Activated T-cell treated with anti-CD3 and anti-CD28 coated beads, Interleukin-2, amount 50 U/mL, for 48 hours (primary cell): ENCODE measurements around the gene ARHGEF5.
"Not testable (repeated sequence)": the region's sequence is repeated elsewhere in the genome, so short reads cannot be mapped to it uniquely, and the experiment has no call there.

Experiments
- DNase-seq, 2 experiments: peaks; one replicate each; pipeline ENCODE4 v3.0.0-alpha.2; 2020

The ARHGEF5 gene

DNA sequence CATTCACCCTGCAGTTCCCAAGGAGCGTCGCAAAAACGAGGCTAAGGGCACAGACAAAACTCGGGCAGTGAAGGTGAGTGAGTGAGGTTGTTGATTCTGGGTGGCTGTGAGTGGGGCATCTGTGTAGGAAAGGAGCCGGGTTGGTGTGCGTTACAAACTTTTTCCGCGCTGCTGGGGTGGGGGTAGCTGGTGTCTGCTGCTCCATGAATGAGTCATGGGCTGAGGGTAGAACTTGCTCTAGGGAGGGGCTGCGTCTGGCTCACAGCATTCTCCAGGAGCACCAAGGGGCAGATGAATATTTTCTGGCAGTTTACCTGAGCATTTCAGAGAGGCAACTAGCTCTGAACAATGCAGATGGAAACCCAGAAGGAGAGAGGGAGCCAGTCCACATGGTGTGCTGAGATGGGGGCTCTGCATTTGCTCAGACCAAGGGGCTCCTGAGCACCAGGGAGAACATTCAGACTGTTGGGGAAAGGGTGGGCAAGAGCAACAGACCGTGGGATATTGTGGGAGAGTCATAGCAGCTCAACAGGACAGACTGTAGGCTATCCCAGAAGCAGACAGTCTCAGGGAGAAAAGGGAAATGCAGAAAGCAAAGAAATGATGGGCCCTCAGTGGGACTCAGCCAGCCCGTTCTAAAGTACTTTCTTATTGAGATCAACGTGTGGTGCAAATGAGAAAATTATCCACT lies 29.5 kb downstream of the ARHGEF5 start:
- DNase-seq, result peak; percentile 48 to 60

DNA sequence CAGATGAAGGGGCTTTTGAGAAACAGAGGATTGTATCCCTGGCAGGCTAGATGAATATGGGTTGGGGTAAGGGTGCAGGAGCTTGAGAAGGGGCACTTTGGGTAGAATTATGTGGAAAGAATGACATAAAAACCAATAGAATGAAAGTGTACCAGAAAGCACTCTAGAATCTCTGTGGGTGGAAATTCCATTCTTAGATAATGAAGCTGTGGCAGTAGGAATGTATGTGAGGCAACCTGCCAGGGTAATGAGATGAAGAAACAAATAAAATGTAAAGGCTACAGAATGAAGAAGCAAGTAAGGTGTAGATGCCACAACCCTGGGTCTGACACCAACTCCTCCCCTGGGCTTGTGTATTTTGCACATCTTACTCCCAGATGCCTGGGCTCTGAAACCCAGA lies 31.5 kb downstream of the ARHGEF5 start:
- no peak for DNase-seq

DNA sequence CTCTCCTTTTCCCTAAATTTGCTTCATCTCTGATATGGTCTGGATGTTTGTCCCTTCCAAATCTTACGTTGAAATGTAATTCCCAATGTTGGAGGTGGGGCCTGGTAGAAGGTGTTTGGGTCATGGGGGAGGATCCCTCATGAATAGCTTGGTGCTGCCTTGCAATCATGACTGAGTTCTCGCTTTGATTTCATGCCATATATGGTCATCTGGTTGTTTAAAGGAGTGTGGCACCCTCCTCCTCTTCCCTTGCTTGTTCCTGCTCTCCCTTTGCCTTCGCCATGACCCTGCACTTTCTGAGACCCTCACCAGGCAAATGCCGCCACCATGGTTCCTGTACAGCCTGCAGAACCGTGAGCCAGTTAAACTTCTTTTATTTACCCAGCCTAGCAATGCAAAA lies 33.7 kb downstream of the ARHGEF5 start:
- peak in 1 of 2 experiments; percentile 2 for DNase-seq

DNA sequence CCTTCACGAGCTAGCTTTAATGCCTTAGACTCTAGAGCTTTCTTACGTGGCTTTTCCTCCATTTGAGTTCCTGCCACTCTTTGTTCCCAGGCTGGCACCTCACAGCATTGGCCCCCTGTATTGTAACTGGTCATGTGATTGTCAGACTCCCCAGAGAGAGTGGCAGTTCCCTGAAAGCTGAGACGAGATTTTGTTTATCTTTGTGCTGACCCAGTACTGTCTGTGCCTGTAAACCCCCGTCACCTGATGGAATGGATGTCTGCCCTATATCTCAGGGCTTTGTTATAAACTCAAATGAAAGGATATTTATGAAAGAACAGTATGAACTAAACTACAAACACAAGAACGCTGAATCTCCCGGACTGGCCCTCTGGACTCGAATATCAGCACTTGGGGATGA lies 35.3 kb downstream of the ARHGEF5 start:
- no peak for DNase-seq

DNA sequence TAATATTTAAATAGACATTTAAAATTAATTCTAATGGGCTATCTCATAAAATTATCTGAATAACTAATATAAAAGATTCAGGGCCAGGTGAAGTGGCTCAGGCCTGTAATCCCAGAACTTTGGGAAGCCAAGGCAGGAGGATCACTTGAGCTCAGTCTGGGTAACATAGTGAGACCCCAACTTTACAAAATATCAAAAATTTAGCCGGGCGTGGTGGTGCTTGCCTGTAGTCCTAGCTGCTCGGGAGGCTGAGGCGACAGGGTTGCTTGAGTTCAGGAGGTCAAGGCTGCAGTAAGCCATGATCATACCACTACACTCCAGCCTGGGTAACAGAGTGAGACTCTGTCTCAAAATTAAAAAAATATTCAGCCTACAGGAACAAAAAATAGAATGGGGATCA lies 35.8 kb downstream of the ARHGEF5 start:
- no peak for DNase-seq

DNA sequence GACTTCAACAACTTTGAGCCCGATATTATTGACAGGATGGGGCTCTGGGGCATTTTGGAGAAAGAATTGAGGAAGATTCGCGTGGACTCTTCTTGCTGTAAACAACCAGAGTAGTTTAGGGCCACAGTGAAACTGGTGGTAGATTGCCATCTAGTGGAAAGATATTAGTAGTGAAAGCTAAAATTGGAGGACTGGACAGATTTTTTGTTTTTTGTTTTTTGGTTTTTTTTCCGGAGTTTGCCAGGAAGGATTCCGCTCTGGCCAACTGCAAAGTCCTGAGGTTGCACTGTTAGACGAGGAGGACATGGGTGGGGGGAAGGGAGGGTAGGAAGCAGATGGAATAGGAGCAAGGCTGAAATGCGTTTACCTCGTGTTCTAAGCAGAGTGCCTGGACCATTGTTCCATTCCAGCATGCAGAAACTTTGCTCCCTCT lies 36.6 kb downstream of the ARHGEF5 start:
- no peak for DNase-seq

DNA sequence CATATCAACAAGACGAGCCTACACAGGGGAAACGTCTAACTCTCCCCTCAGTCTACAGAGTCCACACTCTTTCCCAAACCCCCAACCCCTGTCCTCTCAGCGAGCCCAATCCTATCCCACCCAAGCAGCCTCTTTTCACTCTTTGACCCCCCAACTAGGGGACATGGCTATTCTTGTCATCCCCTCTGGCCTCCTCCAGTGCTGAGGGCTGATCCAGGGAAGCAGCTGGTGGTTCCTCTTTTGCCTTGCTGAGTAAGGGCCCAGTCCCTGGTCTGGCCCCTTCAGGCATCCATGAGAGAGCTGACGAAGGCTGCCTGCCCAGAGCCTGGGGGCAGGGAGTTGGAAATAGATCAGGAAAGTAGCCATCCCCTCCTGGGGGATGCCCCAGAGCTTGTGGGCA lies 41.9 kb downstream of the ARHGEF5 start:
- no peak for DNase-seq

DNA sequence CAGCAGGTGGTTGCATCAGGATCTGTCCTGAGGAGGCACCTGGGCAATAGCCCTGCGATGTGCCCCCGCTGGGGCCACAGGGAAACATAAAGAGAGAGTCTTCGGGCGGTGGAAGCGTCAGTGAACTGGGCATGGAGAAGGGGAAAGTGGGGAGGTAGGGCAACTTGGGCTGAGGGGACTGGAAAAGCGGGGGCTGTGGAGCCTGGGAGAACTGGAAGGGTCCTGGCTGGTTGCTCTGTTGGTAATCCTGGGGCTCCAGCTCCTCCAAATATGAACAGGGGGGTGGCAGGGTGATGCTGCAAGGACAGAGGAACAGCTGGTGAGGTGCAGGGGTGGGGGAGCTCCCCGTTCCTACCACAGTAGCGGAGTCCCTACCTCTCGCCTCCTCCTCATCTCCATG lies 43.1 kb downstream of the ARHGEF5 start:
- DNase-seq, result no peak

DNA sequence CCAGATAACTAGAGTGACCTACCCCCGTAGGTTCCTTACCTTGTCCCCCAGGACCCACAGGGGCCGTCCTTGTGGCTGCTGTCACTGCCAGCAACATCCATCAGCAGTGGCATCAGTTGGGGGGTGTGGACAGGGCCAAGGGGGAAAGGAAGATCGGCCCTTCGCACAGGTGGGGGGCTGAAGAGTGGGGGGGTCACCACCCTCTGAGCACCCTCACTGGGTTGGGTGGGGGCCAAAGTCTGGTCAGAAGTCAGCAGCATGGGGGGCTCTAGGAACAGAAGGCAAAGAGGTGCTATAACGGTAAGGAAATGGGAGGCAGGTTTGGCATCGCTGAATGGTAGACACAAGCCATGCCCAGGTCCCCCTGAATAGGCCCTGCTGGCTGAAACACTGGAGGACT lies 43.7 kb downstream of the ARHGEF5 start:
- DNase-seq, result no peak

DNA sequence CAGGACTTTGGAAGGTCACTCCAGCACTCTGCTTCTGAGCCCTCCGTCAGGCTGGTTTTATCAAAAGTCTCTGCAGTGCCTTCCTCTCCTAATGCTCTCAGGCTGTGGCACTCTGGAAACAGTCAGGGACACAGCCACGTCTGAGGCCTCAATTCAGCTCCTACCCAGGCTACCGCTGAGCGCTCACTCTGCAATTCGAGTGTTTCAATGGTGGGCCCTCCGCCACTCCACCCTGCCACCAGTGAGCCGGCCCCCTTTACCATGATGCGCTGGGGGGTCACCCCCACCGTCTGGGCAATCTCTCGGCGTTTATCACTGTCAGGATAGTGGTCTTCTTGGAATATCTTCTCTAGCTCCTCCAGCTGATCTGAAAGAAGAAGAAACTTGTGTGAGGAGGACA lies 44.7 kb downstream of the ARHGEF5 start:
- no peak for DNase-seq

DNA sequence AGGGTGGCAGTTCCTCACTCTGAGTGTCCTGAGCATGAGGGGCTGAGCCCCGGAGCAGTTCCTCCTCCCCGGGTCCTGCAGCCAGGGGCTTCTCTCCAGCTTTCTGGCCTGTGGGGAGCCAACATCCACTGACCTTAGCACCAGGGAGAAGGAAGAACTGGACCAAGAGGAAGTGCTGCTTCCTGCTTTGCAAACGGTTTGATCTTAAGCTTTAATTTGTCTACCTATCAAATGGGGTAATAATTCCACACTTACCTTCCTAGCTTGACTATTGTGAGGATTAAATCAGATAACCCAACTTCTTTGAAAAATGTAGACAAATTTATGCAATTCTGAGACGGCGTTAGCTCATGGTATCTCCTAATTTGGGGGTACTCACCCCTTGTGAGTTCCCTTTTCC lies 46.3 kb downstream of the ARHGEF5 start:
- no peak for DNase-seq

DNA sequence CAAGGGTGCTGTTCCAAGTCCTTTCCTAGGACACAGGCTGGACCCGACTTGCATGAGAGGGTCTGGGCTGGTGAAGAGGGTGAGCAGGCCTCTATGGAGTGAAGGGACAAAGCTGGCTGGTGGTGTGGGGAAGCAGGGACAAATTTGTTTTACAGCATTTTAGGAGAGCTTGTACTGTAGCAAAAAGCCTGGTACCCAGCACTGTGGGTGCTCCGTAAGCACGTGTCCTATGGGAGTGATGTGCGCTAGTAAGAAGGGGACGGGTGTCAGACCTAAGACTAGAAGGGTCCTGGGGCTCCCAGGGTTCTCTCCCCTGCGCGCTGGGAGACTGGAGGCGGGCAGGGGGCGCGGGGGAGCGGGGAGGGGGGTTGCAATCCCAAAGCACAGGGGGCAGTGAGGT lies 47.9 kb downstream of the ARHGEF5 start:
- no peak for DNase-seq

DNA sequence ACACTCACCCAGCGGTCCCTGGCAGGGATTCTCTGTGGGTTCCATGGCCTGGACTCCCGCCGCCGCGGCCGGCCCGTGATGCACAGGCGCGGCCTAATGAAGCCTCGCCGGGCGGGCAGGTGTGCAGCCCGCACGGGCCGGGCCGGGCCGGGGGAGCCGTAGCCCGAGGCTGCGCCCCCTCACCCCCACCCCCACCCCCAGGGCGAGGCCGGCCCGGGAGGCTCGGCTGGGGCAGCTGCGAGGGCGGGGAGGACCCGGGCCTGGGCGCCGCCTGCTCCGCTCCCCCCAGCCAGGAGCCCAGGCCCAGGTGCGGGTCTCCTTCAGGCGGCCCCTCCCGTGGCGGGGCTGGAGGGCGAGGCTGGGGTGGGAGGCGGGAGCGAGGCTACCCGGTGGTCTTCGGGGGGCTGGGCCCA lies 48.5 kb downstream of the ARHGEF5 start, which contains the start of gene NOBOX:
Gene NOBOX (minus strand): TSS at position 45 of the 413 bp plus-strand sequence.
- DNase-seq, result no peak

DNA sequence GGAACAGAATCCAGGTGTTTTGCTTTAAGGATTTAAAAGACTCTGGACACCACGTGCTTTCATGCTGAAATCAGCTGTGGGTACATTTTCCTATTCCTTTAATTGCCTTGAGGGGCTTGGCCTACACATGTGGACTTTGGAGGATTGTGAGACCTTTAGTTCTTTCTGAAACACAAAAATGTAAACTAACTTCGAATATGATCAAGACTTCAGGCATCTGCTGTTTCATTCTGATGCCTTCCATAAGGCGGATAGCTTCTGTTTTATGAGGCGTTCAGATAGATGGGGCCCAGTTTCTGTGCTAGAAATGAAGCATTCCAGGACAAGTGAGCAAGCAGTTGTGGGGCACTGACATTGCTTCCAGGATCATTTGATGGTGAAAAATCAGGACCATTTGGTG lies 49.7 kb downstream of the ARHGEF5 start:
- DNase-seq, result no peak

DNA sequence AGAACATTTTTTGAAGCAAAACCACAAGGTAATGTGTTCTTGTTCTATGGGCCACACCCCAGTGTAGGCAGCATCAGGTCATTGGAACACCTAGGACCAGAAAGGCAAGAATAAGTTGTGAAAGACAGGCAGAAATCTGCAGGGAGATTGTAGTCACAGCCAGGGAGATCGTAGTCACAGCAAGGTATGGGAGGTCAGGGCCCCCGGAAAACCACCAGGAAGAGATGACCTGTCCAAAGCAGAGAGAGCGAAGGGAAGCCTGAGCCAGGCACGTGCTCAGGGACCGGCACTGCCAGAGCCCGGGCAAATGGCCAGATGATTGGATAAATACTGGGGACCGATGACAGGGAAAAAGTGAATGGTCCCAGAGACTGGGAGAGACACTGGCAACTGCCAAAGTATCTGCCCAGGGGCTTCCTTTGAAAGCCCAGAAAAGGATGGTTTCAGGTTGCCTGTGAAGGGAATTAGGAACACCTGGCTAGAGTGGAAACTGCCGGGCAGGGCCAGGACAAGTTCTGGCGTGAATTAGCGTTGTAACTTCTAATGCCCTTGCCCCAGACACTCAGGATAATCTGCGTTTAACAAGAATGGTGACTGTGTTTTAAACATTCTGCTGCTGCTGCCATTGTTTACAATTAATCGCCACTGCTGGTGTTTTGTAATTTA lies 52.2 kb downstream of the ARHGEF5 start:
- no peak for DNase-seq

DNA sequence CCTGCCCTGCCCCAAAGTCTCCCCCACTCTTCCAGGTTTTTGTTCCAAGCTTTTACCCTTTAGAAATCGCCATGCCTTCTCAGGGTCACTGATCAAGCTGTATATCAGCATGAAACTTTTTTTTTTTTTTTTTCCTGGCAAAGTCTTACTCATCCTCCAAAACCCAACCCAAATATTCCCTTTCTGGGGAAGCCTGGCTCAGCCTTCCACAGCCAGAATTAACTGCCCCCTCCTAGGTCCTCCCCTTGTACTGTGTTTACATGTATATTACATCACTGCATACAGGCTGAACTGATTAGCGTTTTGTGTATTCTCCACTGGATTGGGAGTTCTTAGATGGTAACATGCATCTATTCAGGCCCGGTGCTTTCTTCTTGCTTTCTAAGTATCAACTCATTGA lies 52.9 kb downstream of the ARHGEF5 start:
- DNase-seq, result no peak

DNA sequence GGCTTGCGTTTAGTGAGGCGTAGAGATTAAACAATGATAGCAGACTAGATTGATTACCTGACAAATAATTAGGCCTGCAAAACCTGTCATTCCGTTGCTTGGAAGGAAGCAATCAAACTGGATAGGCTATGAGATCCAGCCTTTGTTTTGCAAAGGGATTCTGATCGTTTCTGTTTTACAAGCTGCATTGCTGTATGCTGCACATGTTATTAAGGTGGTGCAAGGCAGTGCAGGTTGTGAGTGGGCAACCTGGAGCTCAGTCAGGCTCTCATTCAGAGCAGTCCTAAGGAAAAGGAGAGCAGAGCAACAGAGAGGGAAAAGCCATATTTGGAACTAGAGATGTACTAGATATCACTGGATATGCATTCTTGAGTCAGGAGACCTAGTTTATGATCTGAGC lies 55.2 kb downstream of the ARHGEF5 start:
- no peak for DNase-seq

DNA sequence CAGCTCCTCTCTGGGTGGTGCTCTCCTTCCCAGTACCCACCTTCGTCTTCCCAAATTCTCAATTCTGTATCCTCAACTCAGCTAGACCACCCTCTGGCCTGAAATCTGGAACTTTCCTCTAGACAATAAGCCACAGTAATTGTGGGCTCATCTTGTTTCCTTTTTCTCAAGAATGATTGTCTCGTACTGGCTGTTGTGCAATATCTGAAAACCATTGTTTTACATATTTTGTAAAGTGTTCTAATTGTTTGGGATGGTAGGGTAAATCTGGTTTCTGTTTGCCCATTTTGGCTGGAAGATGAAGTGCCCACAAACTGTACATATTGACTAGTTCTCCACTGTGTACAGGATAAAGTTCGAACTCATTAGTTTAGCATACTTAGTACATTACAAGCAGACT lies 59.6 kb downstream of the ARHGEF5 start:
- no peak for DNase-seq

DNA sequence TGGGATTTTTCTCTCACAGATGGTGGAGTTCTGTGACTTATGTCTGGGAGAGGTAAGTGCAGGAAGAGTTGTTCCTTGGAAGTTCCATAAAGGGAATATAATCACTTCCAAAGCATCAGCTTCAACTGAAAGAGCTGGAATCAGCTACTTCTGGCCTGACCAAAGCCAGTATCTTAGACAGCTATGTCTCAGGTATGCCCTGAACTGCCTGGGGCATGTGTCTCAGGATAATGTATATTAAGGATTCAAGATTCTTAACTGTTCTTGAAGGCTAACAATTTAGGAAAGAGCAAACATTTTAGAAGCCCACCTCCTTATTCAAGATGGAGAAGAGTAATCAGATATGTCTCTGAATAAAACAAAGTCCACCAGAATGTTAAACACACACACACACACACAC lies 60.7 kb downstream of the ARHGEF5 start:
- DNase-seq, result no peak

DNA sequence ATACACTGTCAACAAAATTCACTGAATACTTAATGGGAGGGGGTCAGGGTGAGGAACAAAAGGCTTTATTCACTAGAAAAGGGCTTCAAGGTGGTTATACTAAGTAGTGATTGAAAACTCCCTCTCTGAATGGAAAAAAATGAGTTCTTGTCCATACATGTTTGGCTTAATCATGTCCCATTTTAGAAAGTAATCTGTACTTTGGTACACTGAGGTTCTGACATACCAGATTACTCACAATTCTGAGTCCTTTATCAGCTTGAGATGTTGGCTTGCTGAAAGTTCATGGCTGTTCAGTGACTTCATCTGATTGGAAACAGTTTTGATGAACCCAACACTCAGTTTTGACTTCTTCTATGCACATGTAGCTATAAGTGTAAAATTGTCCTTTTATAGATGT lies 61.1 kb downstream of the ARHGEF5 start:
- DNase-seq, result no peak

DNA sequence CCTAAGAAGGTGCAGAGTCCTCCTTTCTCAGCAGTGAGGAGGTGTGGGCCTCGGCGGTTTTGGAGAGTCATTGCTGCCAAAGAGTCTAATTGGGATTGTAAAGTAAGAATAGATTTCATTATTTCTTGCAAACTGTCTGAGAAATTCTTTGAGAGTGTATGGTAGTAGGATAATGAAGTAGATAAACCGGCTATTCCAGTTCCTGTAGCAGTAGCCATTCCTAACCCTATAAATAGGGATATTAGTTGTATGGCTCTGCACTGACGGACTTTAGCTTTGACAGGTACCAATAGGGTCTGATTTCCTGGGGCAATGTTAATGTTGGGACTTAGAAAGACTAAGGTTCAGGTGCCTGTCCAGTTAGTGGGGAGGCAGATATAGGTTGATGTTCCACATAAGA lies 63.7 kb downstream of the ARHGEF5 start:
- DNase-seq, result not testable (repeated sequence)

DNA sequence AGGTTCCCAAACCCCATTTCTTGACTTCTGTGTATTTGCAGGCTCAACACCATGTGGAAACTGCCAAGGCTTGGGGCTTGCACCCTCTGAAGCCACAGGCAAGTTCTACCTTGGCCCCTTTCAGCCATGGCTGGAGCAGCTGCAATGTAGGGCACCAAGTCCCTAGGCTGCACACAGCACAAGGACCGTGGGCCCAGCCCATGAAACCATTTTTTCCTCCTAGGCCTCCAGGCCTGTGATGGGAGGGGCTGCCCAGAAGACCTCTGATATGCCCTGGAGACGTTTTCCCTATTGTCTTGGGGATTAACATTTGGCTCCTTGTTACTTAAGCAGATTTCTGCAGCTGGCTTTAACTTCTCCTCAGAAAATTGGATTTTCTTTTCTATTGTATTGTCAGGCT lies 72.3 kb downstream of the ARHGEF5 start:
- DNase-seq, result not testable (repeated sequence)

DNA sequence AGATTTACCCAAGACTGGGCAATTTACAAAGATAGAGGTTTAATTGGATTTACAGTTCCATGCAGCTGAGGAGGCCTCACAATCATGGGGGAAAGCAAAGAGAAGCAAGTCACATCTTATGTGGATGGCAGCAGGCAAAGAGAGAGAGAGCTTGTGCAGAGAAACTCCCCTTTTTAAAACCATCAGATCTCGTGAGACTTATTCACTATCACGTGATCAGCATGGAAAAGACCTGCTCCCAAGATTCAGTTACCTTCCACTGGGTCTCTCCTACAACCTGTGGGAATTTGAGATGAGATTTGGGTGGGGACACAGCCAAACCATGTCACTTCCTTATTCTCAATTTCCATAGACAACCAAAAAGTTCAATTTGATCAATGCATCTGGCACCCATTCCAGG lies 73.2 kb downstream of the ARHGEF5 start:
- no peak for DNase-seq
